Rectal smooth muscle tissue (tissue), 1 donor: ENCODE data around the gene PCBP3.
"Not testable (repeated sequence)": the region's sequence is repeated elsewhere in the genome, so short reads cannot be mapped to it uniquely, and the experiment has no call there.

Experiments used
- H3K27ac ChIP-seq: one replicate; pipeline ENCODE4 v1.7.0; 2013; ENCODE audit warnings: low read depth, low read length, inconsistent platforms
- H3K27me3 ChIP-seq: one replicate; pipeline ENCODE4 v1.7.0; 2013; ENCODE audit warnings: low read length; ENCODE audit not compliant: control insufficient read depth, insufficient read depth
- H3K36me3 ChIP-seq: one replicate; pipeline ENCODE4 v1.7.0; 2013; ENCODE audit warnings: low read length; ENCODE audit not compliant: control insufficient read depth, insufficient read depth
- H3K4me1 ChIP-seq: one replicate; pipeline ENCODE4 v1.7.0; 2013; ENCODE audit warnings: low read length; ENCODE audit not compliant: control insufficient read depth, insufficient read depth
- H3K4me3 ChIP-seq: one replicate; pipeline ENCODE4 v1.7.0; 2013; ENCODE audit warnings: low read length
- H3K9ac ChIP-seq: one replicate; pipeline ENCODE4 v1.7.0; 2013; ENCODE audit warnings: low read length

PCBP3 gene

DNA sequence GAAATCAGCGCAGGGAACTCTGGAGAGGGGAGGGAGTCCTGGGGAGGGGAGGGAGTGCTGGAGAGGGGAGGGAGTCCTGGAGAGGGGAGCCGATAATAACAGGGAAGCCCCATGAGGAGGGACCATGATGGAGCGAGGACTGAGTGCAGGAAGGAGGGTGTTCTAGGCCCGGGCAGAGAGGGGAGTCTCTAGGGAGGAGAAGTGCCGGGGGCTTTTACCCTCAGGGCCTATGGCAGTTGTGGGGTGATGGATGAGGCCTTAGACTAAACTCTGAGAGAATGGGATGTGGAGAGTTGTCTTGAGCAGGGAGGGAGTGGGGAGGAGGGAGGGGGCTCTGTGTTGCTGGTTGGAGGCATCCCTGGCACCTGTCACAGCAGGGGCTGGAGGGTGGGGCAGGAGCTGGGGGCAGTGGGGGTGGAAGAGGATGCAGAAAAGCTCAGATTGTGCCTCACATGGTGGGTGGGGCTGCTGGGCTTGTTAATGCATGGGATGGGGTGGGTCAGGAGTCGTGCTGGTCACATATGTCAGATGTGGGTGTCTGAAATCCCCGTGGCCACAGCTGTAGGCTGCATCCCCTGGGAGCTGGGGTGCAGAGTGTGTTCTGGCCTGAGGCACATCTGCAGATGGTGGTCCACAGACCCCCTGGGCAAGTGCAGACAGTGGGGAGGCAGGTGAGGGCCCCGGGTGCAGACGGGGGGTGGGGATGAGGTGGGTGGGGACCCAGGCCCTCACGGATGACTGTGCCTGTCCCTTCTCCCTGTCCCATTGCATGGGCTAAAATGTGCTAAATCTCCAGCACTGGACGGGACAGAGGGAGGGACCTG, 249.6 kb downstream of the PCBP3 start:
- peaks cover 8% of the 10 kb centered on the region for H3K4me1 ChIP-seq
- no peaks in the 10 kb centered on the region for H3K27me3 ChIP-seq
- no peak overlapping the region for H3K9ac ChIP-seq
- H3K27ac ChIP-seq = no peak overlapping the region
- no peak overlapping the region for H3K4me3 ChIP-seq
- H3K36me3 ChIP-seq = no peaks in the 10 kb centered on the region

DNA sequence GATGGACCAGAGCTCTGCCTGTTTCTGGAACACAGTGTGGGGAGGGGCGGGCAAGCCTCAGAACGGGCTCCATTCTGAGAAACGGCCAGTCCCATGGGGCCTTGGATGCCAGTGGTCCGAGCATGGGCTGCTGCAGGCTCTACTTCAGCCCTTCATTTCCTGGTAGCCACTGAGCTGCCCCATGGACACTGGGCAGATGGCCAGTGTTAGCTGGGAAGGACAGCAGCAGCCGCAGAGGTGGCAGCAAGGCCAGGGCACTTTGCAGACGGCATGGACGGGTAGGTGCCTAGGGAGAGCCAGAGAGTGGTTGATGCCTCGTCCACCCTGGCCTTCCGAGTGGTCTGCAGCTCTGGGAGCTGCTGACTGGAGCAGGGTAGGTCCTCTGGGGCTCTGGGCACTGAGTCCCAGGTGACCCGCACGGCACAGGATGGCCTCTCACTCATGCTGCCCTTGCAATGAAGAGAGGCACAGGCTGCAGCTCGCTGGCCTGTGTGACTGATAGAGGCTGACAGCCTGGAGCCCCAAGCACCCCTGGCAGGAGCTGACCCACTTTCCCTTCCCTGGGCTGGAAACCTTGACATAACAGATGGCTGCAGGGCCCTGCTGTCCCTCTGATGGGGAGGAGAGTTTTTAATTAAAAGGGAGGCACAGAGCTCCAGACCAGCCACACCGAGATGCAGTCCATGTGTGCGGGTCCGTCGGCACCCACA, 250.4 kb downstream of the PCBP3 start:
- H3K36me3 ChIP-seq = no peaks in the 10 kb centered on the region
- H3K27ac ChIP-seq = no peak overlapping the region
- H3K4me1 ChIP-seq = peaks cover 8% of the 10 kb centered on the region
- H3K27me3 ChIP-seq = no peaks in the 10 kb centered on the region
- no peak overlapping the region for H3K9ac ChIP-seq
- H3K4me3 ChIP-seq = no peak overlapping the region

DNA sequence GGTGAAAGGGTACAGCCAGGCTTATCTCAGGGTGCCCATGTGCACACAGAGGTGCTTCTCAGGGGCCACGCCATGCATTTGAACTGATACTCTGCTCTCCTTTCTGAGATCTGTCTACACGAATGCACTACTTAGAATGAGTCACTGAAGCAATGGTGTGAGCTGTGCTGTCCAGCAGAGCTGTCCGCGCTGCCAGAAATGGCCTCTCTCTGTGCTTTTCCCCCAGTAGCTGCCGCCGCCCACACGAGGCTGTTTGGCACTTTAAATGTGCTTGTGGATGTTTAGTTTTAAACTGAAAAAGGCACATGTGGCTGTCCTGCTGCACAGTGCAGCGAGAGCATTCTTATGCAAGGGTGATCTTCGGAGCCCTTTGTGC, 250.9 kb downstream of the PCBP3 start:
- no peaks in the 10 kb centered on the region for H3K27me3 ChIP-seq
- H3K27ac ChIP-seq = no peak overlapping the region
- no peak overlapping the region for H3K4me3 ChIP-seq
- no peaks in the 10 kb centered on the region for H3K36me3 ChIP-seq
- H3K4me1 ChIP-seq = peaks cover 8% of the 10 kb centered on the region
- H3K9ac ChIP-seq = no peak overlapping the region

DNA sequence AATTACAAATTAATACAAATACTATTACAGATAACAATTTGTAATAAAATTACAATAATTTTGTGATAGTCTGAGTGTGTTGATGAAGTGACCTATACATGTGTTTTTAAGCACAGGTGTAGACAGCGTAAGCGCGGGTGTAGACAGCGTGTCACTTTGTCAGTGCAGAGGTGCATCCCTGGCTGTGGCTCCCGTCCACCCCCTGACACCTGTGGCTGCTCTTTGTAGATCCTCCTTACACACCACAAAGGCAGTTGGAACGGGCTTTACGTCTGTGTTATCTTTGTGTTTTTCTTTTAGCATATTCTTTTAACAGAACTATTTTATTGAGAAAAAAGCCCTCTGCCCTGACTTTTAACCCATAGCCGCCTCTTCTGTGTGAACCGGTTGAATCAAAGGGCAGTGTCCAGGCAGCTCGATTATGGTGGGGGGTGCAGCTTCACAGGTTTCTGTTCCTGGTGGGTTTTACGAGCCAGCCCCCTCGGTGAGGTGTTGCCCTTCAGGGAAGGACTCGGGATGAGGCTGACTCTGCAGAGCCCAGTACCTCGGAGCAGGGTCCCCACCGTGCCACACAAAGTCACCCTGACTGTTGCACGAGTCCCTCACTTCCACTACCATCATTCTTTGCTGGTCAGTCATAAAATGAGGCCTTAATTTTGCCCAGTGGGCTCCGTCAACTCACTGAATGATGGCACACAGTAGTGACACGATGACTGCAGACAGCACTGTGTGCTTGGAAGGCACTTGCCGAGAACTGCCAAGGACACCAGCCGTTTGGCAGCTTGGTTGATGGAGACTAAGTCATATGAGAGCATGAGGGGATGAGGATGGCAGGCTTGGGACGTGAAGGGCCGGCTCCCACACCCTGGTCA, 251.6 kb downstream of the PCBP3 start:
- Histone ChIP-seq H3K9ac (no peak overlapping the region), H3K4me3 (no peak overlapping the region), H3K36me3 (no peaks in the 10 kb centered on the region), H3K27ac (no peak overlapping the region), H3K27me3 (no peaks in the 10 kb centered on the region), H3K4me1 (peaks cover 8% of the 10 kb centered on the region)

DNA sequence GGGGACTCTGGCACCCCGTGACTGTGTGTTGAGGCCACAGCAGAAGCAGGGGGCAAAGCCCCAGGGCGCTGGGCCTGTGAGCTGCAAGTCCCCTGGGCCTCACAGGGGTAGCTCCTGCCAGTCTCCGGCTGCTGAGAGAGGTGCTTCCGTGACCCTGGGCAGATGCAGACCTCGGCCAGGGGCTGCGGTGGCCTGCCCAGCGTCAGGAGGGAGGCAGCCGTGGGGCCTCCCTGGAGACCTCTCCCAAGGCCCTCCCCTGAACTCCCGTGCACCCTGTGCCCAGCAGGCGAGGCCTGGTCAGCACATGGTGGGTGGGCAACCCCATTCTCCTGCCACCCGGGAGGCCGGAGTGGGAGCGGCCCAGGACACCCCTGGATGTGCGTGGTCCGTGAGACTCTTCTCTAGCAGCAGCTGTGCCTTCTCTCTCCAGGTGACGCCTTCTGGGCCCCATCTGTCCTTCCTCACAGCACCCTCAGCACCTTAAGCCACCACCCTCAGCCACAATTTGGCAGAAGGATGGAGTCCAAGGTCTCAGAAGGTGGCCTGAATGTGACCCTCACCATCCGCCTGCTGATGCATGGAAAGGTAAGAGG, 252.3 kb downstream of the PCBP3 start:
- Histone ChIP-seq H3K36me3 (no peaks in the 10 kb centered on the region), H3K4me3 (no peak overlapping the region), H3K27ac (no peak overlapping the region), H3K9ac (no peak overlapping the region), H3K4me1 (peaks cover 8% of the 10 kb centered on the region), H3K27me3 (no peaks in the 10 kb centered on the region)

DNA sequence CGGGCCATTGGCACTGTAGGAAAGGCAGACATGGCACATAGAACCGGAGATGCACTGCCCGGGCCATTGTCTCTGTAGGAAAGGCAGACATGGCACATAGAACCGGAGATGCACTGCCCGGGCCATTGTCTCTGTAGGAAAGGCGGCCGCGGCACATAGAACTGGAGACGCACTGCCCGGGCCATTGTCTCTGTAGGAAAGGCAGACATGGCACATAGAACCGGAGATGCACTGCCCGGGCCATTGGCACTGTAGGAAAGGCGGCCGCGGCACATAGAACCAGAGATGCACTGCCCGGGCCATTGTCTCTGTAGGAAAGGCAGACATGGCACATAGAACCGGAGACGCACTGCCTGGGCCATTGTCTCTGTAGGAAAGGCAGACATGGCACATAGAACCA, 252.9 kb downstream of the PCBP3 start:
- not testable (repeated sequence) for H3K27me3 ChIP-seq, H3K4me1 ChIP-seq, H3K36me3 ChIP-seq, H3K9ac ChIP-seq, H3K4me3 ChIP-seq, H3K27ac ChIP-seq

DNA sequence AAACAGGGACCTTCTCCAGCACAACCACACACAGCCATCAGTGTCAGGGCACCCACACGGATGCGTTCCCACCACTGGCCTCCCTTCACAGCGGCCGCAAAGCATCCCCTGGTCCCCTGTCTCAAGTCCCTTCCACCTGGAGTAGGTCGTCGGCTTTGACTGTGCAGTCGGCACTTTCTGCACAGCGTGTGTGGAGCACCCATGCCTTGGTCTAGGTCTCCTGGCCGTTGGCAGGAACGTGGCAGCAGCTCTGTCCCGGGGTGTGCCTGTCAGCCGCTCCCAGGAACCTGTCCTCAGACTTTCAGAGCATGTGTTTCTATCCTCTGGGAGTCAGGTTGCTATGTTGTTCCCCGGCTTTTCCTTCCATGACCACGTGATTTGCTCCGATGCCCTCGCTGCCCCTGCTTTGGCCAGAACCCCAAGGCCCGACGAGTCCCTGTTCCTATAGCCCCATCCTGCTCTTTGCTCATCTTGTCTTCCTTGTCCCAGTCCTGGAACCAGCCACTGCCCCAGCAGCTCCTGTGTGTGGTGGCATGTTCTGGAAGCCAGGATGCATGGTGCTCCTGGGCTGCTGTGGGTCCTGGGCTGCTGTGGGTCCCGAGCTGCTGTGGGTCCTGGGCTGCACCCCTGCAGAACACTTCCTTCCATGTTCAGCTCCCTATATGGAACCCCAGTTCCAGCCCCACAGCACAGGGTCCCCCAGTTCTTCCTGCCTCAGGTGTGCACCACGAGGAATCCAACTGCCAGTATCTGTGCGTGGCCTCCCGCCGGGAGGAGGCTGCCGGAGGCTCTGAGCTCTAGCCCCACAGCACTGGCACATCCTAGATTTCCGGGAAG, 253.9 kb downstream of the PCBP3 start:
- H3K36me3 ChIP-seq = no peaks in the 10 kb centered on the region

DNA sequence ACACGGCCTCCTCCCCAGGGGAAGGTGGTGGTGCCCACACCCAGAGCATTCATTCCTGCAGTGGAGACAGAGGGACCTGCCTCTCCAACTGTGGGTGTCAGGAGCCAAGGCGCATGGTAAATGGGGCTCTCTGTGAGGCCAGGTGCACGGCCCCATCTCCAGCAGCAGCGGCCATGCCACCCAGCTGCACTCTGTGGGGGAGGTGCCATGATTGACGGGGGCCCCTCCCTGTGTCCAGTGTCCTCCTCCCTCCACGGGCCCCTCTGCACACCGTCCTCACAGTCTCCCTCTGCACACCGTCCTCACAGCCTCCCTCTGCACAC, 254.5 kb downstream of the PCBP3 start:
- H3K9ac ChIP-seq = no peak overlapping the region
- no peaks in the 10 kb centered on the region for H3K27me3 ChIP-seq
- H3K4me3 ChIP-seq = no peak overlapping the region
- no peaks in the 10 kb centered on the region for H3K36me3 ChIP-seq
- no peak overlapping the region for H3K27ac ChIP-seq
- peaks cover 8% of the 10 kb centered on the region for H3K4me1 ChIP-seq

More for the DNA sequence above, 253.9 kb downstream of the PCBP3 start:
- H3K4me3 ChIP-seq = no peak overlapping the region
- no peak overlapping the region for H3K9ac ChIP-seq
- no peaks in the 10 kb centered on the region for H3K27me3 ChIP-seq
- peaks cover 8% of the 10 kb centered on the region for H3K4me1 ChIP-seq
- H3K27ac ChIP-seq = no peak overlapping the region

DNA sequence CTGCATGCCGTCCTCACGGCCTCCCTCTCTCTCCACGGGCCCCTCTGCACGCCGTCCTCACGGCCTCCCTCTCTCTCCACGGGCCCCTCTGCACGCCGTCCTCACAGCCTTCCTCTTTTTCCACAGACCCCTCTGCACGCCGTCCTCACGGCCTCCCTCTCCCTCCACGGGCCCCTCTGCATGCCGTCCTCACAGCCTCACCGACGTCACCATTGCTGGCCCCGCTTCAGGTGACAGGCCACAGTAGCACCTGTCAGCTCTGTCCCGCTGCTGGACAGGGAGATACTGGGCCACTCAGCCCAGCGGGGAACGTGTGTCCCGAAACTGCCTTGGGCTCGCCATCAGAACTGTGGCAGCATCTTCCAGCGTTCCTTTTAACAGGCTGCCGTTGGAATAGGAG, 255.3 kb downstream of the PCBP3 start:
- Histone ChIP-seq H3K27me3 (no peaks in the 10 kb centered on the region), H3K36me3 (no peaks in the 10 kb centered on the region), H3K4me3 (no peak overlapping the region), H3K4me1 (peaks cover 8% of the 10 kb centered on the region), H3K27ac (no peak overlapping the region), H3K9ac (no peak overlapping the region)

DNA sequence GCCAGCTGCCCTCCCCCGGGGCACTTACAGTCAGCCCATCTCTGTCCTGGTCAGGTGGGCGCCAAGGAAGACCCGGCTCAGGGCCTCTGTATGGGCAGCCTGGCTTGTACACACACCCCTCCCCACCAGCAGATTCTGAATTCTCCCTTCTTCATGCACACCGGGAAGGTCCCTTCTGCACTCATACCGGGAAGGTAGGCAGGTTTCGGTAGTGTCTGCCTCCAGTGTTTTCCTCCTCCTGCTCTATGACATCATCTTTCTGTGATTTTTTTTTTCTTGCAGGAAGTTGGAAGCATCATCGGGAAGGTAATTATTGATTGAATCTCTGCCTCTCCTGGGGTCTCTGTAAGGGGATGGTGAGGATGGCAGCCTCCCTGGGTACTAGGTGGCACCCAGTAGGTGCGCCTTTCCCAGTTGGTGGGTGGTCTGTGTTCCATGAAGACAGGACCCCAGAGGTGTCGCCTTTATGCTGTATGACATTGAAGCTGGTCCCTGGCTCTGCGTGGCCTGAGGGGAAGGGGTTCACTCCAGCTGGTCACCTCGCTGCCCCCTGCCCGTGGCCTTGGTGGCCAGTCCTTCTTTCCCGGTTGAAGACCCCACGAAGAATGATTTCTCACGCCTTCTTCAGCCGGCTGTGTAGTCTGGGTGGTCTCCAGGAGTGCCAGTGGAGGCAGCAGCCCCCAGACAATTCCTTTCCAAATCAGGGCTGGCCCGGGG, 255.9 kb downstream of the PCBP3 start:
- no peaks in the 10 kb centered on the region for H3K36me3 ChIP-seq
- no peak overlapping the region for H3K27ac ChIP-seq
- no peak overlapping the region for H3K4me3 ChIP-seq
- no peak overlapping the region for H3K9ac ChIP-seq
- H3K27me3 ChIP-seq = no peaks in the 10 kb centered on the region
- peaks cover 1% of the 10 kb centered on the region for H3K4me1 ChIP-seq
